Measurements from ENCODE around the gene ADGRL2. TPM values are rescaled to one million over a fixed set of nuclear protein-coding genes. Genes with fewer than 3 reads are reported as not detected.

The ADGRL2 gene
- total and polyA plus RNA-seq, 2 of the 4 experiments (the other 2 are of a cell fraction), result 17.0 to 42.7 TPM

GRCh38 chr1:81999364-81999763 is 198.6 kb downstream of the ADGRL2 start:
- in situ Hi-C loops (cut with MboI; ENCODE audit: low sequenced_read_pairs), result no loop called here
- WGBS, 2 experiments (ENCODE audit: extremely low coverage in 2 of 2, insufficient read length in 1 of 2), result no CpG with 5 or more reads among the region's 1 CpG
- H3K4me3 ChIP-seq (ENCODE audit: insufficient read depth, low read depth, low read length), result no peak overlapping the region
- no peak overlapping the region for H2BK20ac ChIP-seq (ENCODE audit: low read depth, low read length)
- H3K4me1 ChIP-seq (ENCODE audit: control insufficient read depth, insufficient read depth, low read length), result no peaks in the 10 kb centered on the region; the same call in 1 of the 2 replicates
- H4K20me1 ChIP-seq (ENCODE audit: insufficient read depth, low read length), result no peaks in the 10 kb centered on the region
- H2AK9ac ChIP-seq (replicated peaks; ENCODE audit: low read depth, low read length, poor library complexity), result no peak overlapping the region
- no peak overlapping the region for H3K56ac ChIP-seq (ENCODE audit: extremely low read depth, insufficient read depth, low read length)
- no peak overlapping the region for H3K18ac ChIP-seq (ENCODE audit: low read depth, low read length)
- H3K36me3 ChIP-seq (ENCODE audit: control insufficient read depth, insufficient read depth, low read length), result no peaks in the 10 kb centered on the region
- no peaks in the 10 kb centered on the region for H3K27me3 ChIP-seq (ENCODE audit: control insufficient read depth, insufficient read depth, low read length)
- H3K4ac ChIP-seq (ENCODE audit: low read depth, low read length), result no peak overlapping the region
- H2AFZ ChIP-seq (replicated peaks; ENCODE audit: low read length, poor library complexity), result no peak overlapping the region
- no peaks in the 10 kb centered on the region for H3K9me3 ChIP-seq (ENCODE audit: control insufficient read depth, insufficient read depth, low read length)
- dilution Hi-C loops (cut with HindIII; ENCODE audit: low sequenced_read_pairs, unreplicated experiment), result no loop called here
- no peak overlapping the region for H3K4me2 ChIP-seq (ENCODE audit: low read depth, low read length)
- ATAC-seq (ENCODE audit: low read depth) (no peak), DNase-seq (no peak)
- no peak overlapping the region for H2BK120ac ChIP-seq (ENCODE audit: low read depth, low read length)
- no peak overlapping the region for H4K5ac ChIP-seq (ENCODE audit: low read depth, low read length)
- no peak overlapping the region for H4K8ac ChIP-seq (ENCODE audit: low read depth in 2 of 2, low read length in 2 of 2)
- H3K23ac ChIP-seq (ENCODE audit: low read depth, low read length), result no peak overlapping the region
- ChIA-PET POLR2A (ENCODE audit: unreplicated experiment) (no interaction called here), CTCF (no interaction called here)
- no peaks in the 10 kb centered on the region for H3K79me1 ChIP-seq (ENCODE audit: low read depth in 1 of 2, low read length in 2 of 2)
- no peak overlapping the region for H2AK5ac ChIP-seq (ENCODE audit: low read depth, low read length)
- no peaks in the 10 kb centered on the region for H3K9me1 ChIP-seq (ENCODE audit: insufficient read depth, low read length)
- H3K27ac ChIP-seq (ENCODE audit: insufficient read depth, low read length), result no peak overlapping the region
- no peak overlapping the region for H2BK15ac ChIP-seq (ENCODE audit: low read depth, low read length)
- TF ChIP-seq CTCF (conservative IDR thresholded peaks at IDR 0.05; ENCODE audit: low read depth, low read length), result no peak
- no peak for TF ChIP-seq USF2 (IDR thresholded peaks at IDR 0.05; ENCODE audit: low read depth, low read length)
- TF ChIP-seq RCOR1 (IDR thresholded peaks at IDR 0.05; ENCODE audit: insufficient replicate concordance, low read length), result no peak
- no peak for TF ChIP-seq RAD21 (IDR thresholded peaks at IDR 0.05; ENCODE audit: low read length)
- no peak for TF ChIP-seq POLR2A (IDR thresholded peaks at IDR 0.05; ENCODE audit: low read depth, low read length)
- TF ChIP-seq SMC3 (IDR thresholded peaks at IDR 0.05; ENCODE audit: low read depth, low read length), result no peak
- TF ChIP-seq MXI1 (IDR thresholded peaks at IDR 0.05; ENCODE audit: borderline replicate concordance, low read depth, low read length), result no peak
- no peak for TF ChIP-seq MAZ (IDR thresholded peaks at IDR 0.05; ENCODE audit: borderline replicate concordance, low read depth, low read length)
- TF ChIP-seq RFX5 (IDR thresholded peaks at IDR 0.05; ENCODE audit: low read depth, low read length), result no peak
- no peak for TF ChIP-seq CEBPB (IDR thresholded peaks at IDR 0.05; ENCODE audit: low read depth, low read length)
- BruUV-seq (replicated peaks), result no TSS peak
- intact Hi-C loops (cut with micrococcal nuclease), result no loop called here
- H4K91ac ChIP-seq (ENCODE audit: insufficient read depth, low read depth, low read length), result no peak overlapping the region
- no peak overlapping the region for H3K14ac ChIP-seq (replicated peaks; ENCODE audit: low read depth, low read length)
- no peak overlapping the region for H3K9ac ChIP-seq (ENCODE audit: low read depth, low read length)
- H2BK5ac ChIP-seq (ENCODE audit: low read depth, low read length, poor library complexity, severe bottlenecking), result no peak overlapping the region

All from IMR-90 (cell line).